Spleen (tissue), 7 donors: ENCODE data around the gene UACA.

Experiments
- POLR2A ChIP-seq, 3 donors: fragments of 450-650 bp; IDR thresholded peaks; one replicate each; pipeline ENCODE4 v1.5.1; 2017; ENCODE audit warnings: antibody characterized with exemption in 3 of 3, mild to moderate bottlenecking in 1 of 3
- TF ChIP-seq, protein P1 (sequence below), 11 experiments: fragments of 200-600 bp in 7 of 11; fragments of 450-650 bp in 4 of 11; sonication (generic) in 4 of 11; IDR thresholded peaks in 8 of 11; conservative IDR thresholded peaks in 3 of 11; 1 replicate in 7 of 11; 2 replicates in 4 of 11; pipeline versions ENCODE4 v1.4.0 to v1.8.0; 2016 to 2021; ENCODE audit warnings: antibody characterized with exemption in 11 of 11, inconsistent platforms in 4 of 11, mild to moderate bottlenecking in 1 of 11
- donor health status: DM: no; HTN: no; CAD: no; lungs with moderate emphysema.
- donor health status: DM: no; HTN: no; CAD: no.
- donor health status: DM: no; HTN: no; CAD: no.

DNA sequence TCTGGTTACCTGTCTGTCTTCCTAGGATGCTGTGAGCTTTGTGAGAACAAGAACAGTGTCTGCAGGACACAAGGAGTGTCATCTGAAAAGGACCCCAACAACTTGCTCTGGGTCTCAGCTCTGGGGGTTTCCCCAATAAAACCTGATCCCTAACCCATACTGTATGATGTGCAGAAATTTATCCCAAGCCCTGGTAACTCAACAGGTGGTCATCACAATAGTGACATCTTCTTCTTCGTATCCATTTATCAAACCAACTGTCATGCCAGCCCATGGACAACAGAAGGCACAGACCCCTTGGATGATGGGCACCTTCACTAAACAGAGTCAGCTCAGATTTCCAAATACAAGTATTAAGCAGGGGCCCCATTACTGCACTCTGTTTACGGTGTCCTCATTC lies 127.5 kb downstream of the UACA start:
- TF ChIP-seq, protein P1, sequence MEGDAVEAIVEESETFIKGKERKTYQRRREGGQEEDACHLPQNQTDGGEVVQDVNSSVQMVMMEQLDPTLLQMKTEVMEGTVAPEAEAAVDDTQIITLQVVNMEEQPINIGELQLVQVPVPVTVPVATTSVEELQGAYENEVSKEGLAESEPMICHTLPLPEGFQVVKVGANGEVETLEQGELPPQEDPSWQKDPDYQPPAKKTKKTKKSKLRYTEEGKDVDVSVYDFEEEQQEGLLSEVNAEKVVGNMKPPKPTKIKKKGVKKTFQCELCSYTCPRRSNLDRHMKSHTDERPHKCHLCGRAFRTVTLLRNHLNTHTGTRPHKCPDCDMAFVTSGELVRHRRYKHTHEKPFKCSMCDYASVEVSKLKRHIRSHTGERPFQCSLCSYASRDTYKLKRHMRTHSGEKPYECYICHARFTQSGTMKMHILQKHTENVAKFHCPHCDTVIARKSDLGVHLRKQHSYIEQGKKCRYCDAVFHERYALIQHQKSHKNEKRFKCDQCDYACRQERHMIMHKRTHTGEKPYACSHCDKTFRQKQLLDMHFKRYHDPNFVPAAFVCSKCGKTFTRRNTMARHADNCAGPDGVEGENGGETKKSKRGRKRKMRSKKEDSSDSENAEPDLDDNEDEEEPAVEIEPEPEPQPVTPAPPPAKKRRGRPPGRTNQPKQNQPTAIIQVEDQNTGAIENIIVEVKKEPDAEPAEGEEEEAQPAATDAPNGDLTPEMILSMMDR (IDR thresholded peaks at IDR 0.05 in 8 of 11, conservative IDR thresholded peaks at IDR 0.05 in 3 of 11) = no peak
- TF ChIP-seq POLR2A (IDR thresholded peaks at IDR 0.05) = no peak
